GM19328 (cell line): Measurements from ENCODE around the gene EHMT1.

ENCODE experiments used
- ATAC-seq: cut with Tn5 transposase; IDR thresholded peaks from one replicate; pipeline ENCODE4 v1.9.1; 2021; ENCODE audit warnings: mild to moderate bottlenecking, moderate library complexity; ENCODE audit not compliant: unreplicated experiment

Gene EHMT1

GRCh38 chr9:137671196-137671538 lies 52.4 kb downstream of the EHMT1 start:
- ATAC-seq: no peak

GRCh38 chr9:137671721-137672120 lies 52.9 kb downstream of the EHMT1 start:
- no peak for ATAC-seq

GRCh38 chr9:137672907-137673791 lies 54.3 kb downstream of the EHMT1 start:
- no peak for ATAC-seq

- ATAC-seq: no peak
Observed at GRCh38 chr9:137673886-137674285, 55.1 kb downstream of the EHMT1 start.

GRCh38 chr9:137674307-137674975 lies 55.6 kb downstream of the EHMT1 start:
- ATAC-seq: no peak

DNA sequence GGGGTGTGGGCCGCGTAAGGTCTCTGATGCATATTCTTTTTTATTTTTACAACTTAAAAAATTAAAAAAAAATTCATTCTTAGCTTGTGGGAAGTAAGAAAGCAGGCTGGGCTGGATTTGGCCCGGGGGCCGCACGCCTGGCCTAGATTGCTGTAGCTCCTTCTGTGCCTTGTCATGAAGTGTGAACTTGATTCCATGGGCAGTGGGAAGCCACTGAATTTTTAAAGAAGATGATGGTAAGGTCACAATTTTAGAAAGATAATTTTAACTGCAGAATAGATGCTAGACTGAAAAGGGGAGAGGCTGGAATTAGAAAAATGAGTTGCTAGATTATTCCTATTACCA lies 56.1 kb downstream of the EHMT1 start:
- no peak for ATAC-seq

DNA sequence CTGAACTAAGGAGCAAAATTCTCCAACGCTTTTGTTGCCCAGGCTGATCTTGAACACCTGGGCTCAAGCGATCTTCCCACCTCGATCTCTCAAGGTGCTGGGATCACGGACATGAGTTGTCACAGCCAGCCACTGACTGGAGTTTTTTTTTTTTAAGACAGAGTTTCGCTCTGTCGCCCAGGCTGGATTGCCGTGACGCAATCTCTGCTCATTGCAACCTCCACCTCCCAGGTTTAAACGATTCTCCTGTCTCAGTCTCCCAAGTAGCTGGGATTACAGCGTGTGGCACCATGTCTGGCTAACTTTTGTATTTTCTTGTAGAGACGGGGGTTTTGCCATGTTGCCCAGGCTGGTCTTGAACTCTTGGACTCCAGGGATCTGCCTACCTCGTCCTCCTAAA lies 58.2 kb downstream of the EHMT1 start:
- no peak for ATAC-seq

- ATAC-seq: no peak
Observed at GRCh38 chr9:137678202-137678601, 59.4 kb downstream of the EHMT1 start.

GRCh38 chr9:137679249-137679648 lies 60.4 kb downstream of the EHMT1 start:
- no peak for ATAC-seq

DNA sequence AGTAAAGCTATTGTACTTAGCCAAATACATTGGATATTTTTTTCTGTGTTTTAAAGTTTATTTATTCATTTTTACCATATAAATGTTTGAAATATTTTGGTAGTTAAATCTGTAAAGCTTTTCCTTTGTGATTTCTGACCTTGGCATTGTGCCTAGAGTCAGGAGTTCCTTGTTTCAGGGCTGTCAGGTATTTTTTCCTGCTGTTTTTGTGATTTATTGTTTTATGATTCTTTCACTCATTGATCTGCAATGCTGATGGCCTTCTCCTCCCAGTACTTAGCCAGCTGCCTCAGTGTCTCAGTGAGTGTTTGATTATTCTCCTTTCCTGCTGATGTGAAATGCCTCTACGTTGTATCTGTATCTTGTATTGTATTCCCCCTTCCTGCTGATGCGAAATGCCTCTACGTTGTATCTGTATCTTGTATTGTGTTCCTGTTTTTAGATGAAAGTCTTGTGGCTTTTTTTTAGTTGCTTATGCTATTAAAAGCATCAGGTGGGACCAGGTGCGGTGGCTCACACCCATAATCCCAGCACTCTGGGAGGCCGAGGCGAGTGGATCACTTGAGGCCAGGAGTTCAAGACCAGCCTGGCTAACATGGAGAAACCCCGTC lies 61.0 kb downstream of the EHMT1 start:
- no peak for ATAC-seq

DNA sequence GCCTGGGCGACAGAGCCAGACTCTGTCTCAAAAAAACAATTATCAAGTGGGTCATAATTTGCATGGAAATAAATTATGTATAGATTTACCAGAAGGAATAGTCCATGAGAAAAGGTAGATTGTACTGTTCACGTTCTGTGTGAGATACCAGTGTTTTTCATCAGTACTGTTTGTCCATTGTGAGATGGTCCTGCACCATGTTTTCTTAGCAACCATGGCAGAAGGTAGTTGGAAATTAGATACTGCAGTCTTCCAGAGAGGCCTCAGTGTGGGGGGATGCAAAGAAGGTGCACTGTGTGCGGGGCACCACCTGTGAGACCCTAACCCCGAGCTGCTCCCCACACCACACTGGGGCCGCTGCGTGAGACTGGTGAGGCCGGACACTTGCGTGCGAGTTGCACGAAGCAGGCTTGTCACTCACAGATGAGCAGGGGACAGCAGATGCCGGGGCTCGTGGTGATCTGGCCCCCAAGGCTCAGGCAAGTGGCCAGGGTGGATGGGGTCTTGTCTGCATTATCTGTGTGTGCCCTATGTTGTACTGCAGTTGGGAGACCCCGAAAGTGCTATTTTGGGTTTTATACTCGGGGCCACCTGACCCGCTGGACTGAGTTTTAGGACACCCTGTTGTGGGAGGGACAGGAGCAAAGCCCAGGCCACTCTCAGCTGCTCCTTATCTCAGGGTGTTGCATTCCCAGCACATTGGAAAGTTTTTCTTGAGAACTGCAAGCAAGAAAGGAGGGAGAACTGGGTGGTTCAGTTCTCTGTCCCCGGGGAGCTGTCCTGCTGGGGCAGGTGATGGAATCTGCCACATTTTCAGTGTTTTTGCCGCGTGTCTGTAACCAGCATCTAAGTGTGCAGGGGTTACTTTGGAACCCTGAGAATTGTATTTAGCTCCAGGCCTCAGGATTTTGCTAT lies 61.9 kb downstream of the EHMT1 start:
- ATAC-seq: no peak

- no peak for ATAC-seq
Observed at GRCh38 chr9:137682428-137683105, 63.8 kb downstream of the EHMT1 start.

DNA sequence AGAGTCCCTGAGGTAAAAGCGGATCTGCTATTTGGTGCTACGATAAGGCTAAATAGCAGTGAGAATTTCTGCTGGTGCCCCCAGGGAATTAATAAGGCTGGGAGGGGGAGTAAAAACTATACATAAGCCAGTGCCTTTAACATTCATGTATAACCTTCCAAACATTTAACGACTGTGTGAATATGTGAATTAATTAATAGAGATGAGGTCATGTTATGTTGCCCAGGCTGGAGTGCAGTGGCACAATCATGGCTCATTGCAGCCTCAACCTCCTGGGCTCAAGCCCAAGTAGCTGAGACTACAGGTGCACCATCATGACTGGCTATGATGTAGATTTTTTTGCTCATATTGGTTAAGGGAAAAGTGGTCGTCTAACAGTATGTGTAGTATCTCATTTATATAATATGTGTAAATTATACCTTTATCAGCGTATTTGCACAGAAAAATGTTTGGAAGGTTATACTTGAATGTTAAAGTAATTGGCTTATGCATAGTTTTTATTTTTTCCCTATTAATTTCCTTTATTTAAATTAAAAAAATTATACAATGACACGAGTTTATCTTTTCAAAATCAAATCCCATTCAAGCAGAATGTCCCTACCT lies 64.6 kb downstream of the EHMT1 start:
- ATAC-seq: no peak

DNA sequence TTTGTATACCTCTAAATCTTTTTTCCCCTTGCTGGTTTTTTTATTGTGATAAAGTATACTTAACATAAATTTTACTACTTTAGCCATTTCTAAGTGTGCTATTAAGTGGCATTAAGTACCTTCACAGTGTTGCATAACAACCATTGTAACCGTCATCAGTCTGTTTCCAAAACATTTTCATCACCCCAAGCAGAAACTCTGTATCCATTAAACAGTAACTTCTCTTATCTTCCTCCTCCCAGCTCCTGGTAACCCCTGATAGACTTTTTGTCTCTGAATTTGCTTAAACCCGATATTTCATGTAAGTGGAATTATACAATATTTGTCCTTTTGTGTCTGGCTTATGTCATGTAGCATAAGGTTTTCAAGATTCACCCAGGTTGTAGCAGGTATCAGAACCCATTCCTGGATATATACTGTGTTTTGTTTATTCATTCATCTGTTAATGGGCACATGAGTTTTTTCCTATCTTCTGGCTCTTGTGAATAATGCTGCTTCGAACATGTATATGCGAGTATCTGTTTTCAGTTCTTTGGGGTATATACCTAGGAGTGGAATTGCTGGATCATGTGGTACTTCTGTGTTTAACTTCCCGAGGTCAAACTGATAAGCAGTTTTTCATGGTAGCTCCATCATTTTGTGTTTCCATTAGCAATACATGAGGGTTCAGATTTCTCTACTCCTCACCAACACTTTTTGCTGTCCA lies 66.4 kb downstream of the EHMT1 start:
- ATAC-seq: no peak

DNA sequence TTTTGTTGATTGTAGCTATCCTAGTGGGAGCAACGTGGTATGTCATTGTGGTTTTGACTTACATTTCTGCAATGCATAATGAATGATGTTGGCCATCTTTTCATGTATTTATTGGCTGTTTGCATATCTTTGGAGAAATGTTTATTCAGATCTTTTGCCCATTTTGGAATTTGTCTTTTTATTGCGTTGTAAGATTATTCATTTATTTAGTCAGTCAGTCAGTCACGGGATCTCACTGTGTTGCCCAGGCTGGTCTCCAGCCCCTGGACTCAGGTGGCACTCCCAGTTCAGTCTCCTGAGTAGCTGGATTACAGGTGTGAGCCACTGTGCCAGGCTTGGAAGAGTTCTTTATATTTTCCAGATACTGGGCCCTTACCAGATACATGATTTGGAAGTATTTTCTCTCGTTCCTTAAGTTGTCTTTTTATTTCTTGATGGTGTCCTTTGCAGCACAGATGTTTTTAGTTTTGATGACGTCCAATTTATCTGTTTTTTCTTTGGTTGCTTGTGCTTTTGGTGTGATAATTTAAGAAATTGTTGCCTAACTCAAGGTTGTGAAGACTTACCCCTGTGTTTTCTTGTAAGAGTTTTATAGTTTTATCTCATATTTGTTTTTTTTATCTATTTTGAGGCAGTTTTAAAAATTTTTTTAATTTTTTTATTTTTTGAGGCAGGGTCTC lies 67.1 kb downstream of the EHMT1 start:
- no peak for ATAC-seq

DNA sequence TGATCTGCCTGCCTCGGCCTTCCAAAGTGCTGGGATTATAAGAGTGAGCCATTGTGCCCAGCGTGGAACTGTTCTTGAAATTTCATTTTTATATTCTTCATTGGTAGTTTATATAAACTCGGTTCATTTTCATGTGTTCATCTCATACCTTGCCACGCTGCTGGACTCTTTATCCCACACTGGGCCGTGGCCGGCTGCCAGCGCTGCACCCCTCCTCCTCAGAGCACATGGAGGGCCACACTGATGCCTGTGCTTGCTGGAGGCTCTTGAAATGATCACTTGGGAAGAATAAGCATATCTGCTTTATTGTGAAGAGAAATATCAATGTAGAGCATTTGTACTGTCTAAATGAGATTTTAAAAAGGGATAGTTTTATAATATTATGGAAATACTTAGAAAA lies 69.5 kb downstream of the EHMT1 start:
- no peak for ATAC-seq

GRCh38 chr9:137688725-137689124 lies 69.9 kb downstream of the EHMT1 start:
- ATAC-seq: no peak

GRCh38 chr9:137689745-137690529 lies 71.1 kb downstream of the EHMT1 start:
- ATAC-seq: no peak
